Right cardiac atrium (tissue), 5 donors: ENCODE data around the gene KAZN. TPM values are rescaled to one million over a fixed set of nuclear protein-coding genes. Genes with fewer than 3 reads are reported as not detected.

Source experiments
- ATAC-seq, 2 donors: fragments of 200-7000 bp; cut with Tn5 transposase; one replicate each; pipeline versions ENCODE4 v1.8.0 to v1.9.1; 2020; ENCODE audit warnings: moderate library complexity in 2 of 2, mild to moderate bottlenecking in 1 of 2
- DNase-seq, 3 donors: peaks; one replicate each; pipeline ENCODE4 v3.0.0-alpha.2; 2020
- H3K27ac ChIP-seq: one replicate; pipeline ENCODE4 v1.5.1; 2013; ENCODE audit warnings: mild to moderate bottlenecking, low read length, control low read depth, moderate library complexity
- H3K27me3 ChIP-seq: one replicate; pipeline ENCODE4 v1.6.1; 2013; ENCODE audit not compliant: control insufficient read depth, insufficient read depth
- H3K4me1 ChIP-seq: one replicate; pipeline ENCODE4 v1.6.1; 2013; ENCODE audit warnings: low read length; ENCODE audit not compliant: control insufficient read depth, insufficient read depth
- H3K4me3 ChIP-seq: one replicate; pipeline ENCODE4 v1.5.1; 2013; ENCODE audit warnings: low read length, control low read depth
- H3K9me3 ChIP-seq: one replicate; pipeline ENCODE4 v1.6.1; 2013; ENCODE audit warnings: low read length; ENCODE audit not compliant: control insufficient read depth
- WGBS: extraction: QIAGEN DNeasy Blood & Tissue Kit; methylation state at CpG from one replicate; pipeline ENCODE4 v1.1.7; 2013; 5-methylcytosine and 5-hydroxymethylcytosine counted together
- intact Hi-C, 4 donors: fragments of 100-400 bp; cut with DNase I; formaldehyde crosslinking; loops; one replicate each; pipeline versions ENCODE4 v1.11.0 to v1.14.0; 2022 to 2023
- polyA plus RNA-seq: library from polyadenylated mRNA; stranded (reverse); fragments of 200-250 nt; gene quantifications from one replicate; pipeline ENCODE4 v1.2.3, GENCODE V29; 2013
- total RNA-seq, 4 donors: library from RNA; stranded (reverse); fragmentation: NEBNext Ultra II Directional; extraction: Animal tissue kit (Norgen Biotek cat#: 25700); gene quantifications; one replicate each; pipeline ENCODE4 v1.2.1, GENCODE V29; 2021
- donor health status: healthy with polysubstance abuse.
- donor health status: DM: no; HTN: yes; CAD: no.
- donor health status: DM: no; HTN: no; CAD: no.
- donor health status: DM: no; HTN: yes; CAD: no; lungs with severe emphysema.
- donor health status: DM: yes; HTN: yes; CAD: no.

The KAZN gene
- total and polyA plus RNA-seq, 5 donors: 3.7 to 14.9 (median 12.7) TPM

GRCh38 chr1:14862114-14862771 lies 263.8 kb downstream of the KAZN start:
- WGBS: 72% methylated on average over 13 of the region's 13 CpGs
- H3K27me3 ChIP-seq: no peaks in the 10 kb centered on the region
- H3K27ac ChIP-seq: no peak overlapping the region
- DNase-seq: no peak
- intact Hi-C loops: no loop called here
- no peaks in the 10 kb centered on the region for H3K4me1 ChIP-seq
- H3K4me3 ChIP-seq: no peak overlapping the region
- no peak for ATAC-seq
- H3K9me3 ChIP-seq: no peaks in the 10 kb centered on the region

- H3K9me3 ChIP-seq: no peaks in the 10 kb centered on the region
- H3K27ac ChIP-seq: no peak overlapping the region
- no peaks in the 10 kb centered on the region for H3K27me3 ChIP-seq
- ATAC-seq (no peak), DNase-seq (no peak)
- intact Hi-C loops: no loop called here
- no peak overlapping the region for H3K4me3 ChIP-seq
- WGBS: 87% methylated on average over 5 of the region's 5 CpGs
- H3K4me1 ChIP-seq: no peaks in the 10 kb centered on the region
These were observed 266.6 kb downstream of the KAZN start for GRCh38 chr1:14865106-14865505.

- intact Hi-C loops: no loop called here
- DNase-seq (no peak), ATAC-seq (no peak)
- Histone ChIP-seq H3K4me1 (no peaks in the 10 kb centered on the region), H3K4me3 (no peak overlapping the region), H3K9me3 (no peaks in the 10 kb centered on the region), H3K27me3 (no peaks in the 10 kb centered on the region), H3K27ac (no peak overlapping the region)
- 69% methylated on average over 14 of the region's 14 CpGs for WGBS
These were observed 268.6 kb downstream of the KAZN start for GRCh38 chr1:14866911-14867612.

- H3K4me1 ChIP-seq: no peaks in the 10 kb centered on the region
- H3K27me3 ChIP-seq: no peaks in the 10 kb centered on the region
- H3K4me3 ChIP-seq: no peak overlapping the region
- no peak overlapping the region for H3K27ac ChIP-seq
- DNase-seq (no peak), ATAC-seq (no peak)
- H3K9me3 ChIP-seq: no peaks in the 10 kb centered on the region
- intact Hi-C loops: no loop called here
- 77% methylated on average over 4 of the region's 4 CpGs for WGBS
These were observed 270.7 kb downstream of the KAZN start for GRCh38 chr1:14869187-14869586.

GRCh38 chr1:14871218-14871970 lies 272.9 kb downstream of the KAZN start:
- Histone ChIP-seq H3K27ac (no peak overlapping the region), H3K9me3 (no peaks in the 10 kb centered on the region), H3K4me3 (no peak overlapping the region), H3K4me1 (no peaks in the 10 kb centered on the region), H3K27me3 (no peaks in the 10 kb centered on the region)
- 60% methylated on average over 6 of the region's 6 CpGs for WGBS
- DNase-seq (no peak), ATAC-seq (no peak)
- intact Hi-C loops: no loop called here

- Histone ChIP-seq H3K4me3 (no peak overlapping the region), H3K27me3 (no peaks in the 10 kb centered on the region), H3K4me1 (no peaks in the 10 kb centered on the region), H3K9me3 (no peaks in the 10 kb centered on the region), H3K27ac (no peak overlapping the region)
- DNase-seq (no peak), ATAC-seq (no peak)
- WGBS: 81% methylated on average over 3 of the region's 3 CpGs
- intact Hi-C loops: no loop called here
These were observed 274.3 kb downstream of the KAZN start for GRCh38 chr1:14872762-14873161.

GRCh38 chr1:14873677-14874076 lies 275.2 kb downstream of the KAZN start:
- no peaks in the 10 kb centered on the region for H3K27me3 ChIP-seq
- no peak for ATAC-seq
- intact Hi-C loops: no loop called here
- 62% methylated on average over 4 of the region's 4 CpGs for WGBS
- no peak overlapping the region for H3K4me3 ChIP-seq
- no peak for DNase-seq
- no peaks in the 10 kb centered on the region for H3K4me1 ChIP-seq
- H3K9me3 ChIP-seq: no peaks in the 10 kb centered on the region
- H3K27ac ChIP-seq: no peak overlapping the region

GRCh38 chr1:14875524-14876509 lies 277.3 kb downstream of the KAZN start:
- Histone ChIP-seq H3K4me3 (no peak overlapping the region), H3K27ac (no peak overlapping the region), H3K27me3 (no peaks in the 10 kb centered on the region), H3K9me3 (no peaks in the 10 kb centered on the region), H3K4me1 (no peaks in the 10 kb centered on the region)
- DNase-seq: no peak
- 25% methylated on average over 11 of the region's 11 CpGs for WGBS
- ATAC-seq: no peak
- intact Hi-C loops: no loop called here

- Histone ChIP-seq H3K27ac (no peak overlapping the region), H3K9me3 (no peaks in the 10 kb centered on the region), H3K4me1 (no peaks in the 10 kb centered on the region), H3K4me3 (no peak overlapping the region), H3K27me3 (no peaks in the 10 kb centered on the region)
- ATAC-seq (no peak), DNase-seq (no peak)
- WGBS: 96% methylated on average over 1 of the region's 1 CpG
- intact Hi-C loops: no loop called here
These were observed 278.3 kb downstream of the KAZN start for GRCh38 chr1:14876747-14877146.

- no peak for ATAC-seq
- no peak overlapping the region for H3K4me3 ChIP-seq
- 95% methylated on average over 3 of the region's 3 CpGs for WGBS
- H3K9me3 ChIP-seq: no peaks in the 10 kb centered on the region
- no peak overlapping the region for H3K27ac ChIP-seq
- intact Hi-C loops: no loop called here
- DNase-seq: no peak
- H3K4me1 ChIP-seq: no peaks in the 10 kb centered on the region
- no peaks in the 10 kb centered on the region for H3K27me3 ChIP-seq
These were observed 278.7 kb downstream of the KAZN start for GRCh38 chr1:14877224-14877623.
